Suprapubic skin (tissue), 4 donors: ENCODE measurements around the gene AIG1. TPM values are rescaled to one million over a fixed set of nuclear protein-coding genes. Genes with fewer than 3 reads are reported as not detected.

ENCODE experiments used
- DNase-seq, 2 donors: peaks; one replicate each; pipeline ENCODE4 v3.0.0-alpha.2; 2019; ENCODE audit warnings: low spot score in 2 of 2
- H3K27ac ChIP-seq: fragments of 200-600 bp; sonication (generic); one replicate; pipeline ENCODE4 v1.5.1; 2019
- H3K27me3 ChIP-seq: fragments of 200-600 bp; sonication (generic); one replicate; pipeline ENCODE4 v1.5.1; 2019
- H3K36me3 ChIP-seq: fragments of 200-600 bp; sonication (generic); one replicate; pipeline ENCODE4 v1.5.1; 2019
- H3K4me1 ChIP-seq: fragments of 200-600 bp; sonication (generic); one replicate; pipeline ENCODE4 v1.5.1; 2019
- H3K4me3 ChIP-seq: fragments of 200-600 bp; sonication (generic); one replicate; pipeline ENCODE4 v1.5.1; 2019; ENCODE audit warnings: mild to moderate bottlenecking
- H3K9me3 ChIP-seq: fragments of 200-600 bp; sonication (generic); one replicate; pipeline ENCODE4 v1.5.1; 2019
- CTCF ChIP-seq, 2 donors: fragments of 200-600 bp in 1 of 2; fragments of 450-650 bp in 1 of 2; sonication (generic) in 1 of 2; IDR thresholded peaks; one replicate each; pipeline ENCODE4 v1.5.1; 2016 to 2019; ENCODE audit warnings: antibody characterized with exemption in 2 of 2, mild to moderate bottlenecking in 1 of 2, moderate library complexity in 1 of 2
- EP300 ChIP-seq: sonication (generic); formaldehyde crosslinking; IDR thresholded peaks from one replicate; pipeline ENCODE4 v1.6.1; 2017; ENCODE audit warnings: antibody characterized with exemption
- POLR2A ChIP-seq, 2 donors: fragments of 450-650 bp; IDR thresholded peaks; one replicate each; pipeline ENCODE4 v1.6.1; 2017; ENCODE audit warnings: antibody characterized with exemption in 2 of 2, mild to moderate bottlenecking in 2 of 2, moderate library complexity in 2 of 2
- POLR2AphosphoS5 ChIP-seq, 3 donors: sonication (generic); formaldehyde crosslinking; IDR thresholded peaks; one replicate each; pipeline ENCODE4 v1.6.1; 2017; ENCODE audit warnings: antibody characterized with exemption in 3 of 3
- WGBS: methylation state at CpG from one replicate; pipeline ENCODE4 v1.1.5; 2018; 5-methylcytosine and 5-hydroxymethylcytosine counted together
- total RNA-seq, 4 donors: library from RNA; depleted of rRNA; stranded (reverse); fragments of >200 nt; gene quantifications; one replicate each; pipeline ENCODE4 v1.1.0, GENCODE V29; 2016

Gene AIG1
- total RNA-seq, 4 donors from 2014 or later = 14.5 to 22.1 (median 19.7) TPM

GRCh38 chr6:143063631-143064030, 2.9 kb downstream of the AIG1 start:
- Histone ChIP-seq H3K36me3 (no peaks in the 10 kb centered on the region), H3K9me3 (no peaks in the 10 kb centered on the region), H3K4me3 (no peak overlapping the region), H3K4me1 (peaks cover 18% of the 10 kb centered on the region), H3K27ac (no peak overlapping the region), H3K27me3 (no peaks in the 10 kb centered on the region)
- TF ChIP-seq CTCF (IDR thresholded peaks at IDR 0.05) = no peak
- no peak for TF ChIP-seq POLR2A (IDR thresholded peaks at IDR 0.05)
- TF ChIP-seq EP300 = no peak
- TF ChIP-seq POLR2AphosphoS5 (IDR thresholded peaks at IDR 0.05) = no peak
- DNase-seq = no peak

GRCh38 chr6:143064271-143064670, 3.6 kb downstream of the AIG1 start:
- TF ChIP-seq CTCF (IDR thresholded peaks at IDR 0.05) (no peak), EP300 (no peak), POLR2A (IDR thresholded peaks at IDR 0.05) (no peak), POLR2AphosphoS5 (IDR thresholded peaks at IDR 0.05) (no peak)
- WGBS = 97% methylated on average over 1 of the region's 1 CpG

GRCh38 chr6:143064951-143065683, 4.4 kb downstream of the AIG1 start:
- no peak for DNase-seq
- no peaks in the 10 kb centered on the region for H3K36me3 ChIP-seq
- H3K27me3 ChIP-seq = no peaks in the 10 kb centered on the region
- H3K4me1 ChIP-seq = peaks cover 11% of the 10 kb centered on the region
- no peak overlapping the region for H3K27ac ChIP-seq
- H3K4me3 ChIP-seq = no peak overlapping the region
- no peak for TF ChIP-seq CTCF (IDR thresholded peaks at IDR 0.05)
- no peak for TF ChIP-seq EP300
- no peak for TF ChIP-seq POLR2A (IDR thresholded peaks at IDR 0.05)
- TF ChIP-seq POLR2AphosphoS5 (IDR thresholded peaks at IDR 0.05) = no peak
- WGBS = 74% methylated on average over 4 of the region's 4 CpGs
- H3K9me3 ChIP-seq = no peaks in the 10 kb centered on the region

More at GRCh38 chr6:143064271-143064670, 3.6 kb downstream of the AIG1 start:
- Histone ChIP-seq H3K4me3 (no peak overlapping the region), H3K9me3 (no peaks in the 10 kb centered on the region), H3K27me3 (no peaks in the 10 kb centered on the region), H3K27ac (no peak overlapping the region), H3K36me3 (no peaks in the 10 kb centered on the region), H3K4me1 (peaks cover 18% of the 10 kb centered on the region)
- DNase-seq = no peak

GRCh38 chr6:143068001-143068400, 7.3 kb downstream of the AIG1 start:
- Histone ChIP-seq H3K9me3 (no peaks in the 10 kb centered on the region), H3K4me3 (no peak overlapping the region), H3K27ac (no peak overlapping the region), H3K36me3 (no peaks in the 10 kb centered on the region), H3K27me3 (no peaks in the 10 kb centered on the region), H3K4me1 (no peaks in the 10 kb centered on the region)
- no peak for TF ChIP-seq EP300
- no peak for TF ChIP-seq CTCF (IDR thresholded peaks at IDR 0.05)
- TF ChIP-seq POLR2A (IDR thresholded peaks at IDR 0.05) = no peak
- no peak for TF ChIP-seq POLR2AphosphoS5 (IDR thresholded peaks at IDR 0.05)
- DNase-seq = no peak
- 100% methylated on average over 1 of the region's 1 CpG for WGBS

GRCh38 chr6:143074101-143074500, 13.4 kb downstream of the AIG1 start:
- Histone ChIP-seq H3K27me3 (no peaks in the 10 kb centered on the region), H3K4me1 (no peaks in the 10 kb centered on the region), H3K27ac (no peak overlapping the region), H3K9me3 (no peaks in the 10 kb centered on the region), H3K4me3 (no peak overlapping the region), H3K36me3 (no peaks in the 10 kb centered on the region)
- no peak for DNase-seq
- 73% methylated on average over 3 of the region's 3 CpGs for WGBS
- TF ChIP-seq CTCF (IDR thresholded peaks at IDR 0.05) = no peak
- no peak for TF ChIP-seq POLR2A (IDR thresholded peaks at IDR 0.05)
- TF ChIP-seq EP300 = no peak
- no peak for TF ChIP-seq POLR2AphosphoS5 (IDR thresholded peaks at IDR 0.05)
